GM21367 (cell line): ENCODE data around the gene BCL11A.

Source experiments
- ATAC-seq: cut with Tn5 transposase; IDR thresholded peaks from one replicate; pipeline ENCODE4 v1.9.1; 2021; ENCODE audit not compliant: unreplicated experiment

Gene BCL11A

DNA sequence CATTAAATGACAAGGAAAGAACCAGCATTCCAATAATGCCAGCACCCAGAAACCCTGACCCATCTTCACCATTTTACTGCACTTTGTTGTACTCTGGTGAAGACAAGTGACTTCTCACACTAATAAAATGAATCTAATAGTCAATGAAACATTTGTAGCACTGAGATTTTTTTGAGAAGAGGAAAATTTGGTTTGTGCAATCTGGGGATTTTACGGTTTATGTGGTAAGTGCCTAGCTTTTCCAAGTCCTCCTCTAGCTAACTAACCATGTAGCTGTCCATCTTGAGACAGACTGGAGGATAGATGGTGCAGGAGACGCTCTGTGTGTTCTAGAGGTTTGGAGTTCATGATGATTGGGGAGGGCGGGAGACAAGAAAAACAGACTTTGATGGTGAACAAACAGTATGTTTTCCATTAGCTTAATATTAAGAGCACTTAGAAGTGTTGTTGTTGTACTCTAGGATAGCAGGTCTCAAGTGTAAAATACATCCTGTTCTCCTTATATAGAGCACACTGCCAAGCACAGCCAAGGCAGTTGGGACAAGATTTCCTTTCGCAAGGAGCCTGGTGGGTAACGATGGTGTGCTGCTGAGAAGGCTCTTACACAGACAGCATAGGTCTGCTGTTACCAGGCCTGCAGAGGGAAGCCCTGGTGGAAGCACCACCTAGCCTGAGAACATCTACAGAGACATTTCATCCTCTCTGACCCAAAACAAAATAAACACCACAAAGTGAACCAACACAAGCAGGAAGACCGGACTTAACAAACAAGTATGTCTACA lies 83.7 kb downstream of the BCL11A start:
- ATAC-seq: no peak

DNA sequence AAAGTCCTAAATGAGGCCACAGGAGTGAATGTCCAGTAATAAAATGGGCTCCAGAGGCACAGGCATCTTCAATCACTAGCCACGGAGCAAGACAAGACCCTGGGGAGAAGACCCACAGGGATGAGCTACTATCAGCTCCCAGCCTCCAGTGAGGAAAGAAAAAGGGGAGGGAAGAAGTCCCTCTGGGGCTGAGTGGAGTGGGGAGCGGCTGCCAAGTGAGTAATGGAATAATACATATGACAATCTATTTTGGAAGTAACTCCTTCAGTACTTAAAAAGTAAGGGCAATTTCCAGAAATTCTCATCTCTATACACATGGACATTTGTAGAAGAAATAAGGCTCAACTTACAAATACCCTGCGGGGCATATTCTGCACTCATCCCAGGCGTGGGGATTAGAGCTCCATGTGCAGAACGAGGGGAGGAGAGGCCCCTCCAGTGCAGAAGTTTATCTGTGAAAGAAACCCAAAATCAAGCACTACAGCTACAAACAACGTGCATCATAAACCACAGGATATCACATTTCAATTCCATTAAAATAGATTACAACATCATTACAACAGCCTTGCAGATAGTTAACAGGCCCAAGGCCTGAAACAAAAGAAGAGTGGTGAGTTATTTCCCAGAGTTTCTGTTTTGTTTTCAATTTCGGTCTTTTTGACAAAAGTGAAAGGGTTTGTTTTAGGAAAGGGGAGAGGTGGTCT lies 84.9 kb downstream of the BCL11A start:
- ATAC-seq: no peak

DNA sequence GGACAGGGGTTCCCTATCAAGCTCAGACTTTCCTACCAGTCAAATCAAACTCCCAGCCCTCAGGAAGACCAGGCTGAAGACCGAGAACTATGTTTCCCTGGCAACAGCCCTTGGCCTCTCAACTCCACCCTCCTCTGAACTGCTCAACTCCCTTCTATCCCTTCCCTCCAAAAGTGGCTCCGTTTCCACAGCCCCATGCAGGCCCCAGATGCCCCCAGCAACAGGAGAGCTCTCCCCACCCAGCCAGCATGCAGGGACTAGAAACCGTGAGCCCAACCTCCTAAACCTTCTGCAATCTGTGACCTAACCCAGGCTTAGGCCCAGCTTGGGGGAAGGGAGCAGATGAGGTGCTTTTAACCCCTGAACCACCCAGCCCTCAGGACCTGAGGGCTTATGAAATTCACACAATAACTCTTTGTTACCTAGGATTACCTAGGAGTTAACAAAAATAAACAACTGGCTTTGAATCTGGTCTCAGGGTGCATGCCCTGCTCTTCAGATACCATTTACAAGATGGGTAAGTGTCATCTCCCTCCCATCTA lies 87.2 kb downstream of the BCL11A start:
- no peak for ATAC-seq

DNA sequence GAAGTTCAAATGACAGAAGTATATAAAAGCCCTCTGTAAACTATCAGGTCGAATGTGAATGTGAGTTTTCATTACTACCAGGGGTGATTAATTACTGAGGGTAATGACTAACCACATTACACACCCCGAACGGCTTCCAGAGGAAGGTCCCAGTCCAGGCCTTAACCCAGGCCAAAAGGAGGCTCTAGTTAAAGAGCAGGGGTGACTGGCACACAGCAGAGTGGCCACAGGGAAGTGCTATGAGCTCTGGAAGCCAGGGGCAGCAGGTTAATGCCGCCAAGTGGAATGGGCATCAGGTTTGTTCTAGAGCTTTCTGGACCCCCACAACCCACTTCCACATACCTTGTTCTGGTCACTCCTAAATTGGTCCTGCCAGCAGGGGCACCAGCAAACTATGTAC lies 87.7 kb downstream of the BCL11A start:
- ATAC-seq: no peak

DNA sequence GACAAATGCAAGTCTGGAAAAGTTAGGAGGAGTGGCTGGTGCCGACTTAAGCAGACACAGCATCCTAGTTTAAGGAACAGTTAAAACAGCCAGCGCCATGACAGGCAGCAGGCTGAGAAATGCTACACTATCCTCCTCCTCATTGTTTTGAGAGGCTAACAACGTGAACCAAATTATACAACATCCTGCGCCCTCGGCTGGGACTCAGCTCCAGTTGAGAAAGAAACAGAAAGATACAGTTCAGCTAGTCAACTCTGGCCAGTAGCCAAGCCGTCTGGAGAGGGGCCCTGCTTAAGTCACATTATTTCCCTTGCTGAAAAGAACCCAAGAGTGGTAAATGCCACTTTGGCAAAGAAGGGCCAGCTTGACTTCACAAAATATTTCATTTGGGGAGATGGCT lies 90.2 kb downstream of the BCL11A start:
- ATAC-seq: no peak

DNA sequence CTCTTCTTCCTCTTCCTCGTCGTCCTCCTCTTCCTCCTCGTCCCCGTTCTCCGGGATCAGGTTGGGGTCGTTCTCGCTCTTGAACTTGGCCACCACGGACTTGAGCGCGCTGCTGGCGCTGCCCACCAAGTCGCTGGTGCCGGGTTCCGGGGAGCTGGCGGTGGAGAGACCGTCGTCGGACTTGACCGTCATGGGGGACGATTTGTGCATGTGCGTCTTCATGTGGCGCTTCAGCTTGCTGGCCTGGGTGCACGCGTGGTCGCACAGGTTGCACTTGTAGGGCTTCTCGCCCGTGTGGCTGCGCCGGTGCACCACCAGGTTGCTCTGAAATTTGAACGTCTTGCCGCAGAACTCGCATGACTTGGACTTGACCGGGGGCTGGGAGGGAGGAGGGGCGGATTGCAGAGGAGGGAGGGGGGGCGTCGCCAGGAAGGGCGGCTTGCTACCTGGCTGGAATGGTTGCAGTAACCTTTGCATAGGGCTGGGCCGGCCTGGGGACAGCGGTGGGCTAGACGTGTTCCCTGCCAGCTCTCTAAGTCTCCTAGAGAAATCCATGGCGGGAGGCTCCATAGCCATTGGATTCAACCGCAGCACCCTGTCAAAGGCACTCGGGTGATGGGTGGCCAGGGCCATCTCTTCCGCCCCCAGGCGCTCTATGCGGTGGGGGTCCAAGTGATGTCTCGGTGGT lies 91.9 kb downstream of the BCL11A start:
- no peak for ATAC-seq

DNA sequence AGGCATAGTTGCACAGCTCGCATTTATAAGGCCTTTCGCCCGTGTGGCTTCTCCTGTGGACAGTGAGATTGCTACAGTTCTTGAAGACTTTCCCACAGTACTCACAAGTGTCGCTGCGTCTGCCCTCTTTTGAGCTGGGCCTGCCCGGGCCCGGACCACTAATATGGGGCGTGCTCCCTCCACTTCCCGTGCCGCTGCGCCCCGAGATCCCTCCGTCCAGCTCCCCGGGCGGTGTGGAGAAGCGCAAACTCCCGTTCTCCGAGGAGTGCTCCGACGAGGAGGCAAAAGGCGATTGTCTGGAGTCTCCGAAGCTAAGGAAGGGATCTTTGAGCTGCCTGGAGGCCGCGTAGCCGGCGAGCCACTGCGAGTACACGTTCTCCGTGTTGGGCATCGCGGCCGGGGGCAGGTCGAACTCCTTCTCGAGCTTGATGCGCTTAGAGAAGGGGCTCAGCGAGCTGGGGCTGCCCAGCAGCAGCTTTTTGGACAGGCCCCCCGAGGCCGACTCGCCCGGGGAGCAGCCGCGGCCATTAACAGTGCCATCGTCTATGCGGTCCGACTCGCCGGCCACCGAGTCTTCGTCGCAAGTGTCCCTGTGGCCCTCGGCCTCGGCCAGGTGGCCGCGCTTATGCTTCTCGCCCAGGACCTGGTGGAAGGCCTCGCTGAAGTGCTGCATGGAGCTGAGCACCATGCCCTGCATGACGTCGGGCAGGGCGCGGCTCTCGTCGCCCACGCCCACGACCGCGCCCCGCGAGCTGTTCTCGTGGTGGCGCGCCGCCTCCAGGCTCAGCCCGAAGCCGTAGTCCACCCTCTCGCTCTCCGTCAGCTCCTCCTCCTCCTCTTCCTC lies 92.7 kb downstream of the BCL11A start:
- ATAC-seq: no peak

DNA sequence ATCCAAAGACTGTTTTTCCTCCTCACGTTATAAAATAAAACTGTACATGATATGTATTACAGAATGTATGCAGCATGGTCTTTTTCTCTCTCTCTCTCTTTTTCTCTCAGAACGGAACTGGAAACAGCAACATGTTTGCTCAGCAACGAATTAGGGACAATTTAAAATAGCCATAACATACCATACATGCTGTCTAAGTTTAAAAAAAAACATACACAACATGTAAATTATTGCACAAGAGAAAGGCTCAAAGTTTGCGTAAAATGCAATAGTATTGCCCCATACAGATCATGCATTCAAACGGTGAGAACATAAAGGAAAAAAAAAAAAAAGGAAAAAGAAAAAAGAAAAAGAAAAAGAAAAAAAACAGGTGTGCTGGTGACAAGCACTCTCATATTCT lies 93.6 kb downstream of the BCL11A start:
- ATAC-seq: no peak

DNA sequence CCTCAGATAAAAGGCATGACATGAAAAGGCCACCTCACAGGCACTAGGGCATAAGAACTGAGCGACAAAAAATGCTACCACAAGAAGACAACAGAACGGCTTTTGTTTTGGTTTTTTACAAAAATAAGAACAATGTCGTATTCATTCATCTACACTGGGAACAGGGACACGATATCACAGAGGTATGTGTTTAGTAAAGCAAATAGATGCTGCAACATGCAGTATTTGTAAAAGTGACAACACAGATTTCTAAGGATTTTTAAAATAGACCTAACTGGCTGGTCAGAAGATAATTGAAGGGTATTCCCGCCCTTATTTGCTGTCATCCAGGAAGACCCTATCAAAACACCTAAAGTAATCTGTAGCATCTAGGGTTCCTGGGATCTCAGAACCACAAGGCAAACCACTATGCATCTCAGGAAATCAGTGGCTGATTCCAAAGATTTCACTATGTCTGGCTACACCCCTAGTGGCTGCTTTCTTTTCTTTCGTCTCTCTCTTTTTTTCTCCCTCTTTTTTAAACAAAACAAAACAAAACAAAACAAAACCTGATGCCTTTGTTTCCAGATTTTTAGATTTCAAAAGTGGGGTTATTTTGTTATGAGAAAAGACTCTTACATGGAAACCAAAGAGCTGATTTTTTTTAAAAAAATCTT lies 97.2 kb downstream of the BCL11A start:
- ATAC-seq: no peak

DNA sequence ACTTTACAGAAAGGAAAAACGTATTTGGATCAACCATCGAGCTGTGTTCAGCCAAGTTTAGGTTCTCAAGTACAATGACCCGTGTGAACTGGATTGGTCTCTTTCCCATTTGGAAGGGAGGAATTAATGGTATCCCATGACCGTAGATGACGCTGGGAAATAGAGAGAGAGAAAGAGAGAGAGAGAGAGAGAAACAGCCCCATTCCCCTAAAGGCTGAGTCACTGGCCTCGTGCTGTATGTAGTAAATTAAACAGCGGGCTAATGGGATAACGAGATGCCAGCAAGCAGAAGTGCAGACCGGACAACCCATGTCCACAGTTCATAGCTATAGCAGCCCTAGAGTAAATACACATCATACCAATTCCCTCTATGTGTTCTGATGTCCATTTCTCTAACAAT lies 99.6 kb downstream of the BCL11A start:
- ATAC-seq: no peak

DNA sequence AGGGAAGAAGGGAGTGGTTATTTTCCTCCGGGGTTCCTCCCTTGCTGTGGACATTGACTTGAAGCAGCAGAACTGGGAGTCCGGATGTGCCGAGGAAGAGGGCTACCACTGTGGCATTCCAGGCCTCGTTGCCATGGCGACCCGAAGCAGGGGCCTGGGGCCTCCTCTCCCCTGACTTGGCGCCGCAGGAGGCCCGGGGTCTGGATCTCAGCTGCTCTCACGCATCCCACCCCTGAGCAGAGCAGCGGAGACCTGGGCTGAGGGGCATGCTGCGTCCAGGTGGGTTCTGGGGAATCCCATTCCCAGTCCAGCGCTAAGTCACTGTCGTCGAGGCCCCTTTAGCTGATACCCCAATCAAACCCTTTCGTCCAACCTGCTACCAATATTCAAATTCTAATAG lies 100.2 kb downstream of the BCL11A start:
- no peak for ATAC-seq

DNA sequence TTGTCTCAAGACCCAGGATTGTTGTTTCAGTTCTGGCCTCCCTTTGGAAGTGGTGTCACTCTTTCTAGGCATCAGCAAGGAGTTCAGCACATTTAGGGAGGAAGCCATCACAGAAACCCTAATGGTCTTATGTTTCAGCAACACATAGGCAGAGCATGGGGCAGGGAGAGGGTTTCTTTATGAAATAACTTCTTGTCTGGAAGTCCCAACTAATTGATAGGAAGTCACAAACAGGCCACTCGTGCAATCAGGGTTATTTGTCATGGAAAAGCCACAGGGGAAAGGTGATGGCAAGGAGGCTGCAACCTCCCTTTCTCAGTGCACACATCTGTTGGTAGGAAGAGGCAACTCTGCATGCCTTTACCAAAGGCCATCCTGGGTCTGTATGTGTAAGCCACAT lies 103.0 kb downstream of the BCL11A start:
- ATAC-seq: no peak

DNA sequence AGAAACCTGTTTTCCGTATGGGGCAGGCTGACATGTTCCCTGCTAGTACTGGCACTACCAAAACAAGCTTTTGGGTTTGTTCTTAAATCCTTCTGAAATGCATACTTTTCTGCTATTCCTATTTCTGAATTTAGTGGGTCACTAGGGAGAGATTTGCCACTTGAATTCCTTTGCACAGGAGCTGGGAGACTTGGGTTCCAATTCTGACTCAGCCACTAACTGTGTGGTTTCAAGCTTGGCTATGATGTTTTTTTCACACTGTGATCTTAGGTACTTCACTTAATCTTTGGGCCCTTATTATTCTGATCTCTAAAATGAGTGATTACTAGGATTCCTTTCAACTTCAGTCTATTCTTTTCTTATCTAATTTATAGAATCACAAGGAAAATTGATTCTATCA lies 105.5 kb downstream of the BCL11A start:
- ATAC-seq: no peak

DNA sequence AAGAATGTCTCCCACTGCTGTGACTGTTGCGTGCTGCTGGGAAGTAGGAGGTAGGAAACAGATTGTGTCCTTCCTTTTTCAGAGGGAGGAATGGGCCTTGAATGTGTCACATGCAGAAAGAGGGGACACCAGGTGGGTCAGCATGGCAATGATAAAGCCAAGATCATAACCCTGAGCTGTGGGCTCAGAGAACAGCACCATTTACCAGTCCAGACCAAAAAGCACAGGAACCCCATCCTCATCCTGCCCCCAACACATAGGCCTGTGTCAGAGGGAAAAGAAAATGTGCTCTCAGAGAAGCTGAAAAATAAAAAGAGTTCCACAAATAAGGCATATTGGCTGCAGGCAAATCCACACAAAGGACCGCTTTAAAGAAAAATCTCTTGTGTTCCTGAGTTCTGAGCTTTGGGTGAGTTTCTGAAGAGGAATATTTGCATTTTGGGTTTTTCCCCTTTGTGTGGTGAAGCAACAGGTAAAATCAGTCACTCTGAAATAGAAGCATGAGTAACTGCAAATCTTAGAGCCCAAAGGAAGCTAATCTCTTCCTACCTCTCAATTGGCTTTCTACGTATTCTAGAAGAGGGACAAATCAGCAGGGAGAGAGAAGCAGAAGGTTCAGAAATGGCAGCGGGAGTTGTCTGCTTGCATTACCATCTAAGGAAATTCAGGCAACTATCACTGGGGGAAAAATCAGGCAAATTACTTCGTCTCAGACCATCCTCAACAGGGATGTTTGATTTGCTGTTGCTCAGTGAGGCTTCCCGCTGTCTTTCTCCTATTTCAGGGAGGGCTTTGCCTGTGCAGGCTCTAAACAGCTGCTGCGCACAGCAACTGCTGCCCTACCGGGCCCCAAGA lies 106.8 kb downstream of the BCL11A start:
- peak; percentile 81 for ATAC-seq

DNA sequence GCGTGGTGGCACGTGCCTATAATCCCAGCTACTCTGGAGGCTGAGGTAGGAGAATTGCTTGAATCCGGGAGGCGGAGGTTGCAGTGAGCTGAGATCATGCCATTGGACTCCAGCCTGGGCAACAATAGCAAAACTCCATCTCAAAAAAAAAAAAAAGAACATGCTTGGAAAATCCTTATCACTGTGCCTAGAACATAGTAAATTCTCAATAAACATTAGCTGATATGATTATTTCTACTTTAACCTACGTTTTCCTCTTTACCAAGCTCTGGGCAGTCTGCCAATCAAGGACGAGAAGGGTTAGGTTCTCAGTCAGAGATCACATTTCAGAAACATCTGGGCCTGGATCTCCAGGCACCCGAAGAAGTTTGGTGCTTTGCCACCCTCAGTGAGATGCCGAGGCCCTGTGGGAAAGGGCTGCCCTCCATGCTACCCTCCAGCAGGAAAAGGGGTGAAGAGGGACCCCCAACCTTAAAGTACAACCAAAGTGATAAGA lies 107.7 kb downstream of the BCL11A start:
- ATAC-seq: no peak

DNA sequence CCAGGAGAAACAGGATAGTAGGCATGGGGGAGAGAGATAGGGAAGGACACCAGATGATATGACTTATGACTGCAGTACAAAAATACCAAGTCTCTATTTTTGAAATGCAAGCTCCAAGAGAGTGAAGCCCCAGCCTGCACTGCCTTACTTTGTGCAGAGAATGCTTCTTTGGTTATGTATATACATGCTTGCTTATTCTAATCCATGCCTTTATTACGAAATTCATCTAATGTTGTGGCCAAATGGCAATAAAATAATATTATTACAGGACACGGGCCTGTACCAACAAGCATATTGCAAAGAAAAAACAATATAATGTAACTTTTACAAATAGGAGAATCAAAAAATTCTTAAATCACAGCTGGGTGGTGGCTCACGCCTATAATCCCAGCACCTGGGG lies 110.8 kb downstream of the BCL11A start:
- no peak for ATAC-seq

DNA sequence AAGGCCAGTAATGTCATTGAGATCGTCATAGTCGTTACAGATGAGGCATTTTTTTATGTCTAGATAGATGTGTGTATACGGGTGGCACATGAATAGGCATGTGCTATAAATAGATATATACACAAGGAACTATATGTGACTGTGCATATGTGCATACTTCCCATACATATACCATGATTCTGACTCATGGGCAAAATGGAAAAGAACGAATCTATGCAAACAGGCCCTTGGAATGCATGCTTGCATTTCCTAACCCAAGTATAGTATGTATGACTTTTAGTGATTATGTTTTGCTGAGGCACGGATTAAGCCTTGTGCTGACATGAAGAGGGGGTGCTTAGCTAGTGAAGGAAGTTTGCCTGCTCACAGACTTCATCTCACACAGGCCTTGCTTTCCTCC lies 111.7 kb downstream of the BCL11A start:
- no peak for ATAC-seq

DNA sequence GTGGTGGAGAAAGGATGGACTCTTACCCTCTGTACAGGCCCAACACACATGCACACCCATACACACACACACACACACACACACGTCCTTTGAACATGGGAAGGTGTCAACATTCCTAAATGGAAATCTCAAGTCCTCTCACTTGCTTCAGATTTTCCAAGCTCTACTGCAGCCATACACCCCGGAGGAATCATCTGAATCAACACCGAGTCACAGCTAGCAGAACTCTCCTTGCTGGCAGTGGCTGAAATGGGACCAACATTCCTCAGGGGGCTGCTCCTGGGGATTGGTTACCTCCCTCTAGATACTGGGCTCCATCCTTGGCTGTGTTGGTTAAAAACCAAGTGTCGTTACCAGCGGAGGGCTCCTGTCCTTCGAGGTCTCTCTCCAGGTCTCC lies 112.7 kb downstream of the BCL11A start:
- ATAC-seq: no peak

DNA sequence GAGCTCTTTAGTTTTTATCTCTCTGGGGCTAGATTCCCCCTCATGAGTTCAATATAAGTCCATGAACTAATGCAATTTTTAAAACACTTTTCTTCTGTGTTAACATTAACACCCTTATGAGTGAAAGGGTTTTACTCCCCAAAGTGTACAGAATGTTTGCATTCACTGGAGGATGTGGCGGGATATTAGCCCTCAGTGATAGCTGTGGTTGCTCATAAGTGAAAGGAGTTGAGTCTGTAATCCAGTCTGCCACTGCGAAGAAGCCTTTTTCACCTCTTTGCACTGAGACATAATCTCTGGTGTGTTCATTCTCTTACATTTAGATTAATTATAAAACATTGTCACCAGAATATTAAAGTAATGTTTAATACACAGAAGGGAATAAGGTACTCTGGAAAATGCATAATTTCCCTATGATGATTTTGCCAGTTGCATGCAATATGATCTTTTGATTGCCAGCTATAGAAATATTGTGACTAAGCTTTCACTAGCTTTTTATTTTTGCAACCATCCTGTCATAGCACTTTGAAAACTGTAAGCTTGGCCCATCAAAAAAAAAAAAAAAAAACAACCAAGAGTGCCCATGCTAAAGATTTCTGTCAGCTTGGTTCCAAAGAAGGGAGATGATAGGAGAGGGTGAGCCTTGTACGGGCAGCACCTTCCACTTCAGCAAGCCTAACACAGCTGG lies 113.2 kb downstream of the BCL11A start:
- peak; percentile 22 for ATAC-seq
